Sigmoid colon (tissue), 7 donors: Measurements from ENCODE around the gene POLN. TPM values are rescaled to one million over a fixed set of nuclear protein-coding genes. Genes with fewer than 3 reads are reported as not detected.

ENCODE experiments used
- DNase-seq: peaks from one replicate; pipeline ENCODE4 v3.0.0-alpha.2; 2019
- H3K27ac ChIP-seq, 4 donors: fragments of 200-600 bp; sonication (generic); one replicate each; pipeline ENCODE4 v1.5.1; 2016 to 2019; ENCODE audit warnings: mild to moderate bottlenecking in 1 of 4
- H3K27me3 ChIP-seq, 3 donors: fragments of 200-600 bp; sonication (generic); one replicate each; pipeline ENCODE4 v1.5.1; 2019; ENCODE audit warnings: mild to moderate bottlenecking in 1 of 3
- H3K36me3 ChIP-seq, 4 donors: fragments of 200-600 bp; sonication (generic); one replicate each; pipeline ENCODE4 v1.5.1; 2016 to 2019
- H3K4me1 ChIP-seq, 4 donors: fragments of 200-600 bp; sonication (generic); one replicate each; pipeline ENCODE4 v1.5.1; 2017 to 2019
- H3K4me3 ChIP-seq, 4 donors: fragments of 200-600 bp; sonication (generic); one replicate each; pipeline ENCODE4 v1.5.1; 2017 to 2019; ENCODE audit warnings: mild to moderate bottlenecking in 2 of 4, moderate library complexity in 1 of 4
- H3K9me3 ChIP-seq, 4 donors: fragments of 200-600 bp in 3 of 4; sonication (generic) in 3 of 4; one replicate each; pipeline versions ENCODE4 v1.5.1 to v1.6.1; 2013 to 2019
- CTCF ChIP-seq, 4 experiments: fragments of 450-650 bp in 3 of 4; fragments of 200-600 bp in 1 of 4; IDR thresholded peaks; one replicate each; pipeline ENCODE4 v1.5.1; 2016 to 2019; ENCODE audit warnings: antibody characterized with exemption in 4 of 4, mild to moderate bottlenecking in 3 of 4, moderate library complexity in 2 of 4
- EP300 ChIP-seq, 4 donors: sonication (generic); formaldehyde crosslinking; IDR thresholded peaks; one replicate each; pipeline ENCODE4 v1.6.1; 2017; ENCODE audit warnings: antibody characterized with exemption in 4 of 4
- POLR2A ChIP-seq, 2 donors: fragments of 450-650 bp; IDR thresholded peaks; one replicate each; pipeline ENCODE4 v1.6.1; 2016; ENCODE audit warnings: antibody characterized with exemption in 2 of 2, mild to moderate bottlenecking in 2 of 2, moderate library complexity in 2 of 2
- POLR2AphosphoS5 ChIP-seq, 4 donors: sonication (generic); formaldehyde crosslinking; IDR thresholded peaks; one replicate each; pipeline ENCODE4 v1.6.1; 2017; ENCODE audit warnings: antibody characterized with exemption in 4 of 4
- WGBS, 2 donors: extraction: QIAGEN DNeasy Blood & Tissue Kit; methylation state at CpG; one replicate each; pipeline ENCODE4 v1.1.7; 2013; 5-methylcytosine and 5-hydroxymethylcytosine counted together
- intact Hi-C: fragments of 100-400 bp; cut with DNase I; formaldehyde crosslinking; loops from one replicate; pipeline ENCODE4 v1.15.1; 2023
- polyA plus RNA-seq, 3 donors: library from polyadenylated mRNA; stranded (reverse); fragments of 200-250 nt; gene quantifications; one replicate each; pipeline ENCODE4 v1.2.3, GENCODE V29; 2013
- total RNA-seq, 4 donors: library from RNA; depleted of rRNA; stranded (reverse); fragments of >200 nt; gene quantifications; one replicate each; pipeline ENCODE4 v1.1.0, GENCODE V29; 2016
- donor health status: healthy with polysubstance abuse.
- donor health status: Bipolar disorder and iron deficiency.
- donor health status: healthy.

Gene POLN
- total and polyA plus RNA-seq, 7 donors, result 0.60 to 9.4 (median 2.0) TPM; not detected in 1

- 84 to 90% methylated on average over 26 of the region's 26 CpGs for WGBS, 2 donors
- no peak for DNase-seq
- Histone ChIP-seq H3K9me3 (no peaks in the 10 kb centered on the region), H3K4me1 (peaks cover 0 to 18% (median under 1%) of the 10 kb centered on the region in 4 donors), H3K4me3 (no peak overlapping the region), H3K27me3 (no peaks in the 10 kb centered on the region), H3K27ac (no peak overlapping the region), H3K36me3 (peaks cover 17 to 78% (median 48%) of the 10 kb centered on the region in 4 donors)
- intact Hi-C loops, result no loop called here
- TF ChIP-seq POLR2A (IDR thresholded peaks at IDR 0.05) (no peak), CTCF (IDR thresholded peaks at IDR 0.05) (no peak), POLR2AphosphoS5 (IDR thresholded peaks at IDR 0.05) (no peak)
Observed at GRCh38 chr4:2249526-2250356, 7.8 kb upstream of the POLN start.

- intact Hi-C loops, result no loop called here
- Histone ChIP-seq H3K36me3 (peaks cover 17 to 70% (median 44%) of the 10 kb centered on the region in 4 donors), H3K27ac (no peak overlapping the region), H3K4me1 (peaks cover 0 to 18% (median 6%) of the 10 kb centered on the region in 4 donors), H3K4me3 (no peak overlapping the region), H3K9me3 (no peaks in the 10 kb centered on the region), H3K27me3 (no peaks in the 10 kb centered on the region)
- DNase-seq, result no peak
- TF ChIP-seq EP300 (IDR thresholded peaks at IDR 0.05) (no peak), POLR2AphosphoS5 (IDR thresholded peaks at IDR 0.05) (no peak), POLR2A (IDR thresholded peaks at IDR 0.05) (no peak), CTCF (IDR thresholded peaks at IDR 0.05) (no peak)
- 82 to 86% methylated on average over 10 of the region's 10 CpGs for WGBS, 2 donors
Observed at GRCh38 chr4:2248821-2249261, 6.9 kb upstream of the POLN start.

GRCh38 chr4:2248044-2248780 is 6.3 kb upstream of the POLN start:
- Histone ChIP-seq H3K4me1 (peaks cover 0 to 14% (median 7%) of the 10 kb centered on the region in 4 donors), H3K27me3 (no peaks in the 10 kb centered on the region), H3K27ac (no peak overlapping the region), H3K36me3 (peaks cover 17 to 64% (median 41%) of the 10 kb centered on the region in 4 donors), H3K4me3 (no peak overlapping the region), H3K9me3 (no peaks in the 10 kb centered on the region)
- 87% methylated on average over 21 of the region's 21 CpGs for WGBS, 2 donors
- intact Hi-C loops, result no loop called here
- no peak for DNase-seq
- TF ChIP-seq POLR2AphosphoS5 (IDR thresholded peaks at IDR 0.05) (no peak), CTCF (IDR thresholded peaks at IDR 0.05) (no peak), POLR2A (IDR thresholded peaks at IDR 0.05) (no peak), EP300 (IDR thresholded peaks at IDR 0.05) (no peak)

- no peak for DNase-seq
- intact Hi-C loops, result no loop called here
- no peaks in the 10 kb centered on the region for H3K9me3 ChIP-seq
- TF ChIP-seq POLR2A (IDR thresholded peaks at IDR 0.05), result no peak
- no peak for TF ChIP-seq CTCF (IDR thresholded peaks at IDR 0.05)
- TF ChIP-seq EP300 (IDR thresholded peaks at IDR 0.05), result no peak
- TF ChIP-seq POLR2AphosphoS5 (IDR thresholded peaks at IDR 0.05), result no peak
- WGBS, 2 donors, result 91 to 92% methylated on average over 42 of the region's 42 CpGs
- no peaks in the 10 kb centered on the region for H3K27me3 ChIP-seq
- H3K36me3 ChIP-seq, result peaks cover 17 to 57% (median 36%) of the 10 kb centered on the region in 4 donors
- H3K4me3 ChIP-seq, result no peak overlapping the region
- peaks cover 0 to 13% (median 7%) of the 10 kb centered on the region in 4 donors for H3K4me1 ChIP-seq
- H3K27ac ChIP-seq, result no peak overlapping the region
Observed at GRCh38 chr4:2247128-2248043, 5.5 kb upstream of the POLN start.
